Dendritic cell treated with granulocyte-macrophage colony-stimulating factor and Interleukin-4, amounts not matched to agents 40 ng/mL and 50 ng/mL, for 4 days (primary cell): Measurements from ENCODE around the gene CDCA5.
A peak's percentile ranks its signal among the peaks of the same experiment; 100 is the strongest.

ENCODE experiments used
- H3K27ac Mint-ChIP-seq: one replicate; pipeline ENCODE4 v1.8.0; 2022; ENCODE audit warnings: mild to moderate bottlenecking, mixed read lengths
- H3K27me3 Mint-ChIP-seq: one replicate; pipeline ENCODE4 v1.8.0; 2022; ENCODE audit warnings: mild to moderate bottlenecking, mixed read lengths
- H3K36me3 Mint-ChIP-seq: one replicate; pipeline ENCODE4 v1.8.0; 2022; ENCODE audit warnings: low read depth, mixed read lengths
- H3K4me1 Mint-ChIP-seq: one replicate; pipeline ENCODE4 v1.8.0; 2022; ENCODE audit warnings: low read depth, mixed read lengths
- H3K4me3 Mint-ChIP-seq: one replicate; pipeline ENCODE4 v1.8.0; 2022; ENCODE audit warnings: mild to moderate bottlenecking, moderate library complexity, mixed read lengths
- H3K9me3 Mint-ChIP-seq: one replicate; pipeline ENCODE4 v1.8.0; 2022; ENCODE audit warnings: mixed read lengths
- intact Hi-C: fragments of 100-400 bp; cut with micrococcal nuclease; formaldehyde crosslinking; loops from one replicate; pipeline ENCODE4 v1.15.0; 2022

Gene CDCA5

GRCh38 chr11:65107078-65107477 lies 23.2 kb upstream of the CDCA5 start:
- peaks cover 25% of the 10 kb centered on the region for H3K4me1 Mint-ChIP-seq
- H3K36me3 Mint-ChIP-seq, result peaks cover 58% of the 10 kb centered on the region
- no peak overlapping the region for H3K27ac Mint-ChIP-seq
- H3K4me3 Mint-ChIP-seq, result no peak overlapping the region
- peaks cover 4% of the 10 kb centered on the region for H3K27me3 Mint-ChIP-seq
- no peaks in the 10 kb centered on the region for H3K9me3 Mint-ChIP-seq
- intact Hi-C loops, result no loop called here

- Mint-ChIP-seq H3K4me1 (peaks cover 6% of the 10 kb centered on the region), H3K27me3 (no peaks in the 10 kb centered on the region), H3K27ac (no peak overlapping the region), H3K36me3 (peaks cover 52% of the 10 kb centered on the region), H3K9me3 (no peaks in the 10 kb centered on the region), H3K4me3 (no peak overlapping the region)
- intact Hi-C loops, result no loop called here
Observed at GRCh38 chr11:65104628-65105027, 20.8 kb upstream of the CDCA5 start.

- Mint-ChIP-seq H3K27me3 (no peaks in the 10 kb centered on the region), H3K4me1 (peaks cover 13% of the 10 kb centered on the region), H3K9me3 (no peaks in the 10 kb centered on the region), H3K4me3 (no peak overlapping the region), H3K27ac (no peak overlapping the region), H3K36me3 (peaks cover 48% of the 10 kb centered on the region)
- intact Hi-C loops, result no loop called here
Observed at GRCh38 chr11:65103476-65103875, 19.6 kb upstream of the CDCA5 start.

- no peak overlapping the region for H3K4me3 Mint-ChIP-seq
- H3K9me3 Mint-ChIP-seq, result no peaks in the 10 kb centered on the region
- no peaks in the 10 kb centered on the region for H3K27me3 Mint-ChIP-seq
- peaks cover 13% of the 10 kb centered on the region for H3K4me1 Mint-ChIP-seq
- intact Hi-C loops, result no loop called here
- no peak overlapping the region for H3K27ac Mint-ChIP-seq
- peaks cover 44% of the 10 kb centered on the region for H3K36me3 Mint-ChIP-seq
Observed at GRCh38 chr11:65102142-65103095, 18.6 kb upstream of the CDCA5 start.

GRCh38 chr11:65100674-65101350 lies 17.0 kb upstream of the CDCA5 start:
- H3K27ac Mint-ChIP-seq, result no peak overlapping the region

GRCh38 chr11:65096926-65097325 lies 13.1 kb upstream of the CDCA5 start:
- Mint-ChIP-seq H3K36me3 (peaks cover 13% of the 10 kb centered on the region), H3K4me1 (peaks cover 18% of the 10 kb centered on the region), H3K4me3 (peak overlapping the region; percentile 79), H3K27ac (peak overlapping the region; percentile 79), H3K27me3 (no peaks in the 10 kb centered on the region), H3K9me3 (no peaks in the 10 kb centered on the region)
- intact Hi-C loops, result loop anchor here (1.0 to 5.0 kb wide), 4 partner anchors 13 to 85 kb away; partner anchors contain the start of genes ARL2, CDCA5, SNX15 and ZFPL1

More at GRCh38 chr11:65100674-65101350, 17.0 kb upstream of the CDCA5 start:
- H3K9me3 Mint-ChIP-seq, result no peaks in the 10 kb centered on the region
- intact Hi-C loops, result no loop called here
- H3K27me3 Mint-ChIP-seq, result no peaks in the 10 kb centered on the region
- peaks cover 14% of the 10 kb centered on the region for H3K4me1 Mint-ChIP-seq
- H3K36me3 Mint-ChIP-seq, result peaks cover 27% of the 10 kb centered on the region
- no peak overlapping the region for H3K4me3 Mint-ChIP-seq

- H3K27ac Mint-ChIP-seq, result peak within 1 kb of the TSS; percentile 79
- peaks cover 18% of the 10 kb centered on the region for H3K4me1 Mint-ChIP-seq
- peak within 1 kb of the TSS; percentile 79 for H3K4me3 Mint-ChIP-seq
- intact Hi-C loops, result loop anchor here (1.0 to 5.0 kb wide), 4 partner anchors 12 to 84 kb away; partner anchors contain the start of genes ARL2, CDCA5, SNX15 and ZFPL1
- H3K27me3 Mint-ChIP-seq, result no peaks in the 10 kb centered on the region
- H3K9me3 Mint-ChIP-seq, result no peaks in the 10 kb centered on the region
- peaks cover 13% of the 10 kb centered on the region for H3K36me3 Mint-ChIP-seq
Observed at GRCh38 chr11:65095974-65096806, 12.3 kb upstream of the CDCA5 start, which contains the start of gene VPS51. TSS of gene VPS51 (plus strand) at chr11:65096214. CDS start at chr11:65096251, 37 bp downstream.

- Mint-ChIP-seq H3K9me3 (no peaks in the 10 kb centered on the region), H3K4me3 (no peak overlapping the region), H3K27me3 (no peaks in the 10 kb centered on the region), H3K27ac (peak overlapping the region; percentile 79), H3K36me3 (peaks cover 17% of the 10 kb centered on the region), H3K4me1 (peaks cover 18% of the 10 kb centered on the region)
- intact Hi-C loops, result loop anchor here (5.0 kb wide), 1 partner anchor 83 kb away; the partner anchor contains the start of gene ARL2
Observed at GRCh38 chr11:65095427-65095826, 11.6 kb upstream of the CDCA5 start.

- Mint-ChIP-seq H3K4me3 (no peak overlapping the region), H3K4me1 (peaks cover 8% of the 10 kb centered on the region), H3K36me3 (peaks cover 52% of the 10 kb centered on the region), H3K27me3 (no peaks in the 10 kb centered on the region), H3K27ac (no peak overlapping the region), H3K9me3 (no peaks in the 10 kb centered on the region)
- intact Hi-C loops, result no loop called here
Observed at GRCh38 chr11:65090628-65091027, 6.8 kb upstream of the CDCA5 start.

GRCh38 chr11:65089621-65090020 lies 5.8 kb upstream of the CDCA5 start:
- Mint-ChIP-seq H3K4me3 (no peak overlapping the region), H3K36me3 (peaks cover 60% of the 10 kb centered on the region), H3K9me3 (no peaks in the 10 kb centered on the region), H3K4me1 (peaks cover 16% of the 10 kb centered on the region), H3K27me3 (no peaks in the 10 kb centered on the region), H3K27ac (no peak overlapping the region)
- intact Hi-C loops, result no loop called here

- Mint-ChIP-seq H3K27ac (no peak overlapping the region), H3K4me1 (peaks cover 32% of the 10 kb centered on the region), H3K36me3 (peaks cover 71% of the 10 kb centered on the region), H3K4me3 (no peak overlapping the region), H3K27me3 (no peaks in the 10 kb centered on the region), H3K9me3 (no peaks in the 10 kb centered on the region)
- intact Hi-C loops, result no loop called here
Observed at GRCh38 chr11:65087827-65088226, 4.0 kb upstream of the CDCA5 start.

- Mint-ChIP-seq H3K27me3 (no peaks in the 10 kb centered on the region), H3K9me3 (no peaks in the 10 kb centered on the region), H3K4me3 (no peak overlapping the region), H3K27ac (no peak overlapping the region), H3K36me3 (peaks cover 71% of the 10 kb centered on the region), H3K4me1 (peaks cover 33% of the 10 kb centered on the region)
- intact Hi-C loops, result no loop called here
Observed at GRCh38 chr11:65087216-65087615, 3.4 kb upstream of the CDCA5 start.

- Mint-ChIP-seq H3K27me3 (no peaks in the 10 kb centered on the region), H3K9me3 (no peaks in the 10 kb centered on the region), H3K4me3 (no peak overlapping the region), H3K4me1 (peaks cover 33% of the 10 kb centered on the region), H3K27ac (no peak overlapping the region), H3K36me3 (peaks cover 71% of the 10 kb centered on the region)
- intact Hi-C loops, result no loop called here
Observed at GRCh38 chr11:65086809-65087208, 3.0 kb upstream of the CDCA5 start.
